HG03558 (cell line): ENCODE data around the gene NCKAP5L.
"Not testable (repeated sequence)": the region's sequence is repeated elsewhere in the genome, so short reads cannot be mapped to it uniquely, and the experiment has no call there.

Source experiments
- ATAC-seq: cut with Tn5 transposase; IDR thresholded peaks from one replicate; pipeline ENCODE4 v1.9.1; 2021; ENCODE audit warnings: moderate number of reproducible peaks; ENCODE audit not compliant: unreplicated experiment; ENCODE audit errors: extremely low read depth

NCKAP5L gene, protein sequence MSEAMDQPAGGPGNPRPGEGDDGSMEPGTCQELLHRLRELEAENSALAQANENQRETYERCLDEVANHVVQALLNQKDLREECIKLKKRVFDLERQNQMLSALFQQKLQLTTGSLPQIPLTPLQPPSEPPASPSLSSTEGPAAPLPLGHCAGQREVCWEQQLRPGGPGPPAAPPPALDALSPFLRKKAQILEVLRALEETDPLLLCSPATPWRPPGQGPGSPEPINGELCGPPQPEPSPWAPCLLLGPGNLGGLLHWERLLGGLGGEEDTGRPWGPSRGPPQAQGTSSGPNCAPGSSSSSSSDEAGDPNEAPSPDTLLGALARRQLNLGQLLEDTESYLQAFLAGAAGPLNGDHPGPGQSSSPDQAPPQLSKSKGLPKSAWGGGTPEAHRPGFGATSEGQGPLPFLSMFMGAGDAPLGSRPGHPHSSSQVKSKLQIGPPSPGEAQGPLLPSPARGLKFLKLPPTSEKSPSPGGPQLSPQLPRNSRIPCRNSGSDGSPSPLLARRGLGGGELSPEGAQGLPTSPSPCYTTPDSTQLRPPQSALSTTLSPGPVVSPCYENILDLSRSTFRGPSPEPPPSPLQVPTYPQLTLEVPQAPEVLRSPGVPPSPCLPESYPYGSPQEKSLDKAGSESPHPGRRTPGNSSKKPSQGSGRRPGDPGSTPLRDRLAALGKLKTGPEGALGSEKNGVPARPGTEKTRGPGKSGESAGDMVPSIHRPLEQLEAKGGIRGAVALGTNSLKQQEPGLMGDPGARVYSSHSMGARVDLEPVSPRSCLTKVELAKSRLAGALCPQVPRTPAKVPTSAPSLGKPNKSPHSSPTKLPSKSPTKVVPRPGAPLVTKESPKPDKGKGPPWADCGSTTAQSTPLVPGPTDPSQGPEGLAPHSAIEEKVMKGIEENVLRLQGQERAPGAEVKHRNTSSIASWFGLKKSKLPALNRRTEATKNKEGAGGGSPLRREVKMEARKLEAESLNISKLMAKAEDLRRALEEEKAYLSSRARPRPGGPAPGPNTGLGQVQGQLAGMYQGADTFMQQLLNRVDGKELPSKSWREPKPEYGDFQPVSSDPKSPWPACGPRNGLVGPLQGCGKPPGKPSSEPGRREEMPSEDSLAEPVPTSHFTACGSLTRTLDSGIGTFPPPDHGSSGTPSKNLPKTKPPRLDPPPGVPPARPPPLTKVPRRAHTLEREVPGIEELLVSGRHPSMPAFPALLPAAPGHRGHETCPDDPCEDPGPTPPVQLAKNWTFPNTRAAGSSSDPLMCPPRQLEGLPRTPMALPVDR (N-terminal part only)

GRCh38 chr12:49828133-49829091, at the start of gene NCKAP5L:
NCKAP5L (minus strand) TSS chr12:49828413; CDS start chr12:49804044, 24,369 bp downstream.
- peak; percentile 34 for ATAC-seq

GRCh38 chr12:49877066-49877465, 48.9 kb upstream of the NCKAP5L start:
- ATAC-seq, result no peak

GRCh38 chr12:49876070-49876469, 47.9 kb upstream of the NCKAP5L start:
- ATAC-seq, result no peak

DNA sequence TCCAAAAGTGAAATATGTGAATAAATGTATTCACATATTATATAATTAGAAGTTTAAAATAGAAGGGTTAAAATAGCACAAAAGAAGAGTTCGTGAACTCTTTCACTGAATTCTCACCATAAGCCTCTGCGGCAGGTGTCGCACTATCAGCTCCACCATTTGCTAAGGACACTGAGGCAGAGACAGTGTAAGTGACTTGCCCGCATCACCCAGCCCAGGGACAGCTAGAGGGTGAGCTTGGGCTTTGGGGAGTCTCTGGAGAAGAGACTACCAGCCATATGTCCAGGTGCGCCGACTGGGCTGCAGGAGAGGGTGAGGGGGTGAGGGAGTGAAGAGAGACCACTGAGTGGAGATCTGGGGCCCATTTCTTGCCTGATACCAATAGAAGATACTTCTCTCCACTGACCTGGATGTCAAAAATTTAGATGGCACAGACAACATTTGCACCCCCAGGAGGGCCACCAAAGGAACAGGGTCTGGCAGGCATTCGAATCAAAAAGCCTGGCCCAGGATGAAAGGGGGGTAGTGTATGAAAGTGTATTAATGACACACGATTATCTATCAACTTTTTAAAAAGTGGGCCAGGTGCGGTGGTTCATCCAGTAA, 47.0 kb upstream of the NCKAP5L start:
- ATAC-seq, result no peak

- ATAC-seq, result no peak
These were observed 46.1 kb upstream of the NCKAP5L start for GRCh38 chr12:49874142-49874897.

GRCh38 chr12:49873361-49873934, 45.2 kb upstream of the NCKAP5L start:
- no peak for ATAC-seq

GRCh38 chr12:49872781-49873181, 44.6 kb upstream of the NCKAP5L start:
- no peak for ATAC-seq

GRCh38 chr12:49872381-49872780, 44.2 kb upstream of the NCKAP5L start:
- no peak for ATAC-seq

DNA sequence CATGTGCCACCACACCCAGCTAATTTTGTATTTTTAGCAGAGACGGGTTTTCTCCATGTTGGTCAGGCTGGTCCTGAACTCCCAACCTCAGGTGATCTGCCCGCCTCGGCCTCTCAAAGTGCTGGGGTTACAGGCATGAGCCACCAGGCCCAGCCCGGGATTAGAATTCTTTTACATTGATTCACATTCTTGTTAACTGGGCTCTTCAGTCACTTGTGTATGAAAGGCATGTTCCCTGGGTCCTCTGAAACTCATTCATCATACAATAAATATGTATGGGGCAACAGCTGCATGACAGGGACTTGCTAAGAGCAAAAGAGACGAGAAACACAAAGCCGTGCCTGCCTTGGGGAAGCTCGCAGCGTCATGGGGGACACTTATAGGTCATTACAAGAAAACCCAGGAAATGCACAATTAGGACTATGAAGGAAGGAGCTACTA, 43.6 kb upstream of the NCKAP5L start:
- ATAC-seq, result not testable (repeated sequence)

DNA sequence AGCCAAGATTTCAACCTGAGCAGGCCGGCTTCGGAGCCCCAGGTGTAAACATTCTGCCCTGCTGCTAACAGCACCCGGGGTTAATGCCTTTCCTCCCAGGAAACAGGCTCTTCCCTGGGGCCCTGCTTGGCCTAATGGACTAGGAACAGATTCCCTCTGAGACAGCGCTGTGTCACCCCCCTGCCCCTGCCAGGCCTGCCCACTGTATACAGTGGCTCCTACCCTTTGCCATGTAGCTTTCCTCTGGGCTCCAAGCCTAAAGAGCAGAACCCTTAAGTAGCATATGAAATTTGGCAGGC, 43.0 kb upstream of the NCKAP5L start:
- no peak for ATAC-seq

GRCh38 chr12:49870501-49871262, 42.5 kb upstream of the NCKAP5L start:
- no peak for ATAC-seq

- ATAC-seq, result no peak
These were observed 41.7 kb upstream of the NCKAP5L start for GRCh38 chr12:49869816-49870500.

DNA sequence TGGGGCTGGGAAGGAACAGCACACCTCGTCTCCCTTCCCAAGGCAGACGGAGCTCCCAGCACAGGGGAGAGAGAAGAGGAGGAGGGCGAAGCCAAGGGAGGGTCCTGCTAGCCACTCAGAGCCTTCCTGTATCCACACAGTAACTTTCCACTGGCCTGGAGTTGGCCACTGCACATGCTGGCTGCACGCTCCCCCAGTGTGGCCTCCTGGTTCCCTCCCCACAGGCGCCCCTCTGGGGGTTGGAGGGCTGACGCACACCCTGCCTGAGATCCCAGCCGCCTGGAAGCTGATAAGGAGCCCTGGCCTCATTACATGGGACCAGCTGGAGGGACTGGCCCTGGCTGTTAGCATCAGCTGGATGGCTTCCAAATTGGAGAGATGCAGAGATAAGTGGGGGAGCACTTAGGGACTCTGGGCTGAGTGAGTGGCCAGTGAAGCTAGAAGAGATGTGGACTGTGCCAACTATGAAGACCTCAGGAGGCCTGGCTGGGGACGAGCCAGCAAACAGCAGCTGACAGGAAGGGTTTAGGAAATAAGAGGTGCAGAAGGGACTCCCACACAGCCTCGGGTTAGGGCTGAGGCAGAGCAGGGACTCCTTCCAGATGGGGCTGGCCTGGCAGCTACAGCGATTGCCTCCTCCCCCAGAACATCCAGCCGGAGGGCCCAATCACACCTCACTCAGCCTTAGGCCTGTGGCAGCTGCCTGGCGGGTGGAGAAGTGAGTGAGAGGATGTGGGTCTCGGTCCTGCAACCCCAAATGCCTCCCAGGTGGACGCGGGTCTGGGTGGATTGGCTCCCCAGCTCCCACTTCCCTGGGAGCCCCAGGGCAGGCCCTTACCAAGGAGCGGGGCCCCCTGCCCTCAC, 41.0 kb upstream of the NCKAP5L start:
- no peak for ATAC-seq

GRCh38 chr12:49868449-49868848, 40.2 kb upstream of the NCKAP5L start:
- ATAC-seq, result no peak

DNA sequence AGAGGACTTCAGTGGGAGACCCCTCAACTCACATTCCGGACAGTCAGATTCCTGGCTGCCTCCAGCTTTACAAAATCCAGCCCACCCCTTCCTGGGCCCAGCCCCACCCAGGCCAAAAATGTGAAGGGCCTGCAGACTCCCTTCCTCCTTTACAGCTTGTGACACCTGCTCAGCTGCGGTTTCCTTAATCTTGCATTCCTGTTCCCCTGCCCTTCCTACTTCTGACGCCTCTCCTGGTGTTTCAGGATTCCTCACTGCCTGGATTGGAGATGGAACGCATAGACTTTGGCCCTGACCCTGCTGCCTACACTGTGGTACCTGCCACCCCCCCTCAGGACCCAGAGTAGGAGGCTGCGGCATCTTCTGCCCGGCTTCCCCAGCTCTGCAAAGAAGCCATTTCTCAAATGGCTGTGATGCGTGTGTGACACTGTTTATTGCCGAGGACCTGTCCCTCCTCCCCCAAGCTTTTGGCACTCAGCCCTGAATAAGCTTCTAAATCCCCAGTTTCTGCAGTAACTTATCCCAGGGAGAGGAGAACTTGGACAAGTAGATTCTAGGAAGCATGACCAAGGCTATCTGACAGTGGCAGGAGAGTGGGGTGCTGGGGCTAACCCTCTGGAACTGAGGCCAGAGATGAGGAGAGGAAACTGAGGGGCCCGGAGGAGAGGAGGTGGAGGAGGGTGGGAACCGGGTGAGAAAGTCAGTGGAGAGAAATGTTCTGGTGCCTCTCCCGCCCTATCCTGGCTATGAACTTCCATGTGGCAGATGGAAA, 39.5 kb upstream of the NCKAP5L start:
- no peak for ATAC-seq
